ENCODE data around the gene LIN37.
A peak's percentile ranks its signal among the peaks of the same experiment; 100 is the strongest.

The LIN37 gene

DNA sequence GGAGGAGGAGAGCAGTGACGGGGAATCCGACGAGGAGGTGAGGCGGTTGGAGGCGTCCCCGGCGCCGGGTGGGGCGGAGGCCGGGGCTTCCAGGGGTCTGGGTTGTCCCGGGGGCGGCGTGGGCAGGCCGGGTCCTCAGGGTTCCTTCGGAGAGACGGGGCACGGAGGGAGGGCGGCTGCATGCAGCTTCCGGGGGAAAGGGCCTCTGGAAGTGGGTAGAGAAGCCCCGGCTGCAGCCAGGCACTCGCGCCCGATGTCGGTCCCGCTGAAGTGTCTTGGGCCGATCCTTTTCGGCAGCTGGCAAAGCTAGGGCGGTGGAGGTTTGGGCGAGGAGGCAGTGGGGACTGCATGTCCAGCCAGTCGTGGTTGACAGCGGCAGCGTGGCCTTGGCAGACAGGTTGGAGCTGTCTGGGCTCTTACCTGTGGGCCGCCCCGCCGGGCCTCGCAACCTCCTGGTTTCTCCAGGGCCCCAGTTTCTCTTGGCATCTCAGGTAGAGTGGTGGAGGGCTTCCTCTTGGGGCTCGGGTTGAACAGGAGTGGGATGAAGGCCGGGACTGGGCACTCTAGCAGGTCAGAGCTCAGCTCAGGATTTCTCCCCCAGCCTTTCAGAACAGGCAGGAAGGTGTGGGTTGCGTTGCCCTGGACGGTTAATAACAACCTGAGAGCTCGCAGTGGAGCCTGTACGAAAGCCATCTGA is 29.9 kb upstream of the LIN37 start:
- no peak for TF ChIP-seq REST (IDR thresholded peaks at IDR 0.05; ENCODE audit: low read depth)
- 0 out of 2 replicates have a peak, but pooled peaks have one; percentile 5 for TF ChIP-seq TAF1 (IDR thresholded peaks at IDR 0.05; ENCODE audit: low read depth)

- TF ChIP-seq TEAD4 (IDR thresholded peaks at IDR 0.05), result no peak
- TF ChIP-seq TAF1 (IDR thresholded peaks at IDR 0.05; ENCODE audit: low read depth), result no peak
- TF ChIP-seq ZBTB7A (IDR thresholded peaks at IDR 0.05; ENCODE audit: low read depth), result no peak
- no peak for TF ChIP-seq NFIC (IDR thresholded peaks at IDR 0.05)
- TF ChIP-seq TCF12 (IDR thresholded peaks at IDR 0.05; ENCODE audit: low read depth), result no peak
- TF ChIP-seq RAD21 (IDR thresholded peaks at IDR 0.05; ENCODE audit: low read depth), result no peak
- TF ChIP-seq CEBPB (IDR thresholded peaks at IDR 0.05), result no peak
- TF ChIP-seq MAX (IDR thresholded peaks at IDR 0.05), result no peak
- TF ChIP-seq CREB1 (IDR thresholded peaks at IDR 0.05; ENCODE audit: low read depth), result no peak
- no peak for TF ChIP-seq YY1 (IDR thresholded peaks at IDR 0.05; ENCODE audit: low read depth)
These were observed 28.8 kb upstream of the LIN37 start for GRCh38 chr19:35719402-35720162.

GRCh38 chr19:35720163-35720524 is 28.2 kb upstream of the LIN37 start:
- no peak for TF ChIP-seq FOXM1 (IDR thresholded peaks at IDR 0.05; ENCODE audit: borderline replicate concordance, low read depth)
- no peak for TF ChIP-seq ZBTB7A (IDR thresholded peaks at IDR 0.05; ENCODE audit: low read depth)
- TF ChIP-seq NFIC (IDR thresholded peaks at IDR 0.05), result no peak
- TF ChIP-seq TCF12 (IDR thresholded peaks at IDR 0.05; ENCODE audit: low read depth), result no peak
- TF ChIP-seq CEBPB (IDR thresholded peaks at IDR 0.05), result no peak
- TF ChIP-seq MAX (IDR thresholded peaks at IDR 0.05), result no peak
- TF ChIP-seq RAD21 (IDR thresholded peaks at IDR 0.05; ENCODE audit: low read depth), result no peak
- TF ChIP-seq TAF1 (IDR thresholded peaks at IDR 0.05; ENCODE audit: low read depth), result no peak
- no peak for TF ChIP-seq REST (IDR thresholded peaks at IDR 0.05; ENCODE audit: low read depth)
- no peak for TF ChIP-seq TEAD4 (IDR thresholded peaks at IDR 0.05)
- TF ChIP-seq YY1 (IDR thresholded peaks at IDR 0.05; ENCODE audit: low read depth), result no peak
- no peak for TF ChIP-seq EP300 (IDR thresholded peaks at IDR 0.05; ENCODE audit: borderline replicate concordance)
- no peak for TF ChIP-seq USF1 (IDR thresholded peaks at IDR 0.05)
- no peak for TF ChIP-seq CREB1 (IDR thresholded peaks at IDR 0.05; ENCODE audit: low read depth)

GRCh38 chr19:35720648-35721047 is 27.7 kb upstream of the LIN37 start:
- no peak for TF ChIP-seq RAD21 (IDR thresholded peaks at IDR 0.05; ENCODE audit: low read depth)
- TF ChIP-seq YY1 (IDR thresholded peaks at IDR 0.05; ENCODE audit: low read depth), result no peak
- TF ChIP-seq USF1 (IDR thresholded peaks at IDR 0.05), result no peak
- no peak for TF ChIP-seq CEBPB (IDR thresholded peaks at IDR 0.05)
- TF ChIP-seq MAX (IDR thresholded peaks at IDR 0.05), result no peak
- TF ChIP-seq TAF1 (IDR thresholded peaks at IDR 0.05; ENCODE audit: low read depth), result no peak
- no peak for TF ChIP-seq EGR1 (IDR thresholded peaks at IDR 0.05)
- no peak for TF ChIP-seq TEAD4 (IDR thresholded peaks at IDR 0.05)
- TF ChIP-seq TCF12 (IDR thresholded peaks at IDR 0.05; ENCODE audit: low read depth), result no peak
- TF ChIP-seq FOXM1 (IDR thresholded peaks at IDR 0.05; ENCODE audit: borderline replicate concordance, low read depth), result no peak
- no peak for TF ChIP-seq ZBTB7A (IDR thresholded peaks at IDR 0.05; ENCODE audit: low read depth)
- no peak for TF ChIP-seq REST (IDR thresholded peaks at IDR 0.05; ENCODE audit: low read depth)

All from Ishikawa (cell line).